Hepatocyte (in vitro differentiated cells): ENCODE results near the gene CELSR1. TPM values are rescaled to one million over a fixed set of nuclear protein-coding genes. Genes with fewer than 3 reads are reported as not detected.

Experiments used
- DNase-seq: peaks from one replicate; pipeline ENCODE4 v3.0.0-alpha.2; 2016; ENCODE audit warnings: low spot score
- H2AFZ ChIP-seq: fragments of 200-600 bp; sonication (generic); 2 replicates; pipeline ENCODE4 v1.6.0; 2016; ENCODE audit warnings: antibody characterized with exemption, mild to moderate bottlenecking
- H3K27ac ChIP-seq: fragments of 200-600 bp; sonication (generic); 2 replicates; pipeline ENCODE4 v1.5.1; 2016; ENCODE audit warnings: mild to moderate bottlenecking
- H3K27me3 ChIP-seq: fragments of 200-600 bp; sonication (generic); 2 replicates; pipeline ENCODE4 v1.6.1; 2016
- H3K36me3 ChIP-seq: fragments of 200-600 bp; sonication (generic); replicated peaks from 2 replicates; pipeline ENCODE4 v1.5.1; 2016; ENCODE audit warnings: low read depth; ENCODE audit not compliant: insufficient read depth
- H3K4me1 ChIP-seq: fragments of 200-600 bp; sonication (generic); 2 replicates; pipeline ENCODE4 v1.5.1; 2016; ENCODE audit warnings: mild to moderate bottlenecking, moderate library complexity; ENCODE audit not compliant: insufficient read depth
- H3K4me2 ChIP-seq: fragments of 200-600 bp; sonication (generic); 2 replicates; pipeline ENCODE4 v1.6.0; 2016
- H3K4me3 ChIP-seq: fragments of 200-600 bp; sonication (generic); 2 replicates; pipeline ENCODE4 v1.5.1; 2016; ENCODE audit warnings: mild to moderate bottlenecking
- H3K79me2 ChIP-seq: fragments of 200-600 bp; sonication (generic); 2 replicates; pipeline ENCODE4 v1.6.0; 2017; ENCODE audit warnings: mild to moderate bottlenecking
- H3K9me2 ChIP-seq: fragments of 200-600 bp; sonication (generic); replicated peaks from 2 replicates; pipeline ENCODE4 v1.6.0; 2017; ENCODE audit warnings: mild to moderate bottlenecking; ENCODE audit not compliant: insufficient read depth
- H3K9me3 ChIP-seq: fragments of 200-600 bp; sonication (generic); 2 replicates; pipeline ENCODE4 v1.5.1; 2016; ENCODE audit warnings: low read depth, mild to moderate bottlenecking
- H4K20me1 ChIP-seq: fragments of 200-600 bp; sonication (generic); 2 replicates; pipeline ENCODE4 v1.6.0; 2016; ENCODE audit warnings: mild to moderate bottlenecking; ENCODE audit not compliant: insufficient read depth, poor library complexity, severe bottlenecking
- EZH2 ChIP-seq: fragments of 200-600 bp; sonication (generic); IDR thresholded peaks from 2 replicates; pipeline ENCODE4 v1.6.1; 2016; ENCODE audit warnings: antibody characterized with exemption, mild to moderate bottlenecking, borderline replicate concordance
- EZH2phosphoT487 ChIP-seq: fragments of 200-600 bp; sonication (generic); IDR thresholded peaks from one replicate; pipeline ENCODE4 v1.6.1; 2018; ENCODE audit warnings: antibody characterized with exemption, mild to moderate bottlenecking, low read depth, moderate library complexity; ENCODE audit not compliant: unreplicated experiment, severe bottlenecking
- WGBS: methylation state at CpG from one replicate; pipeline ENCODE4 v1.1.6; 2016; ENCODE audit warnings: low lambda C conversion rate; ENCODE audit errors: missing lambda C conversion rate; 5-methylcytosine and 5-hydroxymethylcytosine counted together
- polyA plus RNA-seq: library from polyadenylated mRNA; unstranded; fragments of >200 nt; fragmentation: Nextera tagmentation; extraction: Ambion mirVana; gene quantifications from 2 replicates; pipeline ENCODE4 v1.2.1, GENCODE V29; 2016
- total RNA-seq: library from RNA; depleted of rRNA; stranded (reverse); fragments of >200 nt; gene quantifications from 2 replicates; pipeline ENCODE4 v1.2.3, GENCODE V29; 2014
- TF ChIP-seq, protein P1 (sequence below): fragments of 200-600 bp; sonication (generic); IDR thresholded peaks from 2 replicates; pipeline ENCODE4 v1.5.1; 2016; ENCODE audit warnings: antibody characterized with exemption, mild to moderate bottlenecking; ENCODE audit not compliant: poor library complexity

Gene CELSR1
- total and polyA plus RNA-seq, 2 experiments from 2014 or later = 3.0 to 8.7 TPM

DNA sequence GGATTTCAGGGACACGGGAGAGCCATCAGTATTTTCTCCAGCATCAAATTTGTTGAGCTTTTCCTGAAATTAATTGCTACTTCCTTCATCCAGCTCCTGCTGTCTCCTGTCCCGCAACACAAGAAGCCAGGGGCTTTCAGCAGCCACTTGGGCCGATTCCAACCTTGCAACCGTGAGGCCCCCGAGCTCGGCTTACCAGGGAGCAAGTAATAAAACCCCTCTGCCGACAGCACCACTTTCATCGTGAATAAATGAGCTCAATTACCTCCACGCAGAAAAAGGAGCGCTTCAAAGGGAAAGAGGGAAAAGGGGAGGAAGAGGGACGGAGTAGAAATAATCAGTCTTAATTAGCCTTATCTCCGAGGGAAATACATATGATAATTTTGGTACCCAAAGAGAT is 76.6 kb downstream of the CELSR1 start:
- WGBS = 55% methylated on average over 12 of the region's 12 CpGs
- Histone ChIP-seq H3K9me3 (no peaks in the 10 kb centered on the region), H3K36me3 (no peaks in the 10 kb centered on the region), H3K4me2 (no peak overlapping the region), H3K27ac (no peak overlapping the region), H3K27me3 (no peaks in the 10 kb centered on the region), H4K20me1 (no peaks in the 10 kb centered on the region), H3K4me1 (no peaks in the 10 kb centered on the region), H2AFZ (no peak overlapping the region), H3K4me3 (no peak overlapping the region), H3K9me2 (no peaks in the 10 kb centered on the region), H3K79me2 (no peaks in the 10 kb centered on the region)
- DNase-seq = no peak
- TF ChIP-seq EZH2phosphoT487 (no peak), EZH2 (no peak)
- TF ChIP-seq, protein P1, sequence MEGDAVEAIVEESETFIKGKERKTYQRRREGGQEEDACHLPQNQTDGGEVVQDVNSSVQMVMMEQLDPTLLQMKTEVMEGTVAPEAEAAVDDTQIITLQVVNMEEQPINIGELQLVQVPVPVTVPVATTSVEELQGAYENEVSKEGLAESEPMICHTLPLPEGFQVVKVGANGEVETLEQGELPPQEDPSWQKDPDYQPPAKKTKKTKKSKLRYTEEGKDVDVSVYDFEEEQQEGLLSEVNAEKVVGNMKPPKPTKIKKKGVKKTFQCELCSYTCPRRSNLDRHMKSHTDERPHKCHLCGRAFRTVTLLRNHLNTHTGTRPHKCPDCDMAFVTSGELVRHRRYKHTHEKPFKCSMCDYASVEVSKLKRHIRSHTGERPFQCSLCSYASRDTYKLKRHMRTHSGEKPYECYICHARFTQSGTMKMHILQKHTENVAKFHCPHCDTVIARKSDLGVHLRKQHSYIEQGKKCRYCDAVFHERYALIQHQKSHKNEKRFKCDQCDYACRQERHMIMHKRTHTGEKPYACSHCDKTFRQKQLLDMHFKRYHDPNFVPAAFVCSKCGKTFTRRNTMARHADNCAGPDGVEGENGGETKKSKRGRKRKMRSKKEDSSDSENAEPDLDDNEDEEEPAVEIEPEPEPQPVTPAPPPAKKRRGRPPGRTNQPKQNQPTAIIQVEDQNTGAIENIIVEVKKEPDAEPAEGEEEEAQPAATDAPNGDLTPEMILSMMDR = no peak

DNA sequence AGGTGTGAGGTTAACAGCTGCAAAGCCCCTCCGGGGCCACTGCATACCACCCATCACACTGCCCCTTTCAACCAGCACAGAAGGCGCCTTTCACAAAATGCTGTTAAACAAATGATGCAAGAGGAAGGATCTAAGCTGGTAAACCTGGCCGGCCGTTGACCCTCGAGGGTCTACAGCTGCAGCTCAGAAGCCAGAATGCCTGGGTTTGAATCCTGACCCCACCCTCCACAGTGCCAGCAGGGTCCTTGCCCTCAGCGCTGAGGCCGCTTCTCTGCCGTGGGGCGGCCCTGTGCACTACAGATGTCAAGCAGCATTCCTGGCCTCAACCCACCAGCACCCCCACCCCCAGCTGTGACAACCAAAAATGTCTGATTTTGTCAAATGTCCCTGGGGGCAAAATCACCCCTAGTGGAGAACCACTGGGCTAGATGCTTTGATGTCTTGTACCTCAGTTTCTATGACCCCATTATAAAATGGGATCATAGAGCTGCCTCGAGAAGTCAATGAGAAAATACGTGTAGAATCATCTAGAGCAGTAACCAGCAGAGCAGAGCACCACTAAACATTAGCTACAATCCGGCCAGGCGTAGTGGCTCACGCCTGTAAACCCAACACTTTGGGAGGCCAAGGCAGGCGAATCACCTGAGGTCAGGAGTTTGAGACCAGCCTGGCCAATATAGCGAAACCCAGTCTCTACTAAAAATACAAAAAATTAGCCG is 77.9 kb downstream of the CELSR1 start:
- Histone ChIP-seq H3K9me3 (no peaks in the 10 kb centered on the region), H3K36me3 (no peaks in the 10 kb centered on the region), H4K20me1 (no peaks in the 10 kb centered on the region), H3K9me2 (no peaks in the 10 kb centered on the region), H3K4me2 (no peak overlapping the region), H3K79me2 (no peaks in the 10 kb centered on the region), H3K27ac (no peak overlapping the region), H3K27me3 (no peaks in the 10 kb centered on the region), H3K4me1 (no peaks in the 10 kb centered on the region), H3K4me3 (no peak overlapping the region), H2AFZ (no peak overlapping the region)
- no peak for TF ChIP-seq EZH2phosphoT487
- TF ChIP-seq EZH2 = no peak
- TF ChIP-seq, protein P1 = no peak
- 91% methylated on average over 17 of the region's 17 CpGs for WGBS
- no peak for DNase-seq

DNA sequence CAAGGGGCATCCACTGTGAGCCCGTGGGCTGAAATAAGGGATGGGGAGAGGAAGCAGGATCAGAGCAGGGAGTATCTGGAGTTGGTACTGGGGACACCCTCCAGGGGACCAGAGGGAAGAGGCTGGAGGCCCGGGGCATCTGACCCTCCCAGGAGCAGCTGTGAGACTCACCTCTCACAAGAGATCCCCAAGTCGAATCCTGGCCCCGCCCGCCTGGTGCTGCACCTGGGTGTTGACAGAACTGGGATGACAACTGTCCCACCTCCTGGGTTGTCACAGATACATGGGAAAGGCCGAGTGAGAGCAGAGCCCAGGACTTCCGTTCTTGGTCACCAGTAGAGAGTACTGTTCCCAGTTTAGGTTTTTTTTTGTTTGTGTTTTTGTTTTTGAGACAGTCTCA is 78.9 kb downstream of the CELSR1 start:
- Histone ChIP-seq H3K9me2 (no peaks in the 10 kb centered on the region), H3K79me2 (no peaks in the 10 kb centered on the region), H3K36me3 (no peaks in the 10 kb centered on the region), H3K27me3 (no peaks in the 10 kb centered on the region), H3K4me1 (peaks cover 7% of the 10 kb centered on the region), H3K4me3 (no peak overlapping the region), H3K9me3 (no peaks in the 10 kb centered on the region), H4K20me1 (no peaks in the 10 kb centered on the region), H2AFZ (no peak overlapping the region), H3K4me2 (no peak overlapping the region), H3K27ac (no peak overlapping the region)
- DNase-seq = no peak
- 94% methylated on average over 7 of the region's 7 CpGs for WGBS
- TF ChIP-seq EZH2 (no peak), EZH2phosphoT487 (no peak)
- TF ChIP-seq, protein P1 = no peak
